Measurements from ENCODE around the gene SLC36A3.
A peak's percentile ranks its signal among the peaks of the same experiment; 100 is the strongest.
"Not testable (repeated sequence)": the region's sequence is repeated elsewhere in the genome, so short reads cannot be mapped to it uniquely, and the experiment has no call there.

Gene SLC36A3

DNA sequence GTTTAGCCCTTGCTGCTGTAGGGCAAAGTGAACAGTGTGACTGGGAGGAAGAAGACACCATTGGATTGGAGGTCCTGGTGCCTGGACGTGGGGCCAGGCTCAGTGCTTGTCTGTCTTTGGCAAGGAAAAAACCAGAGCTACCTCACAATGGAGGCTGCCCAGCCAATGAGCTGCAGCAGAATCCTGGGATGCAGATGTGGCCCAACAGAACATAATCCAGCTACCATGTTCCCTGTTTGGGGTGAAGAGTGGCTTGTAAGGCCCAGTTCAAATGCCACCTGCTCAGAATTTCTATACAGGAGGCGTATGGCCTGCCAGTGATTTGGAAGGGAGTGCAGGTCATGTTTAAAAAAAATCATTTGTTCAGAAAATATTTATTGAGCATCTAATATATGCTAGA, at the start of gene SLC36A3:
TSS of gene SLC36A3 (minus strand) at position 101 of the 400 bp plus-strand sequence. CDS start 412 bp downstream, outside the sequence.
- no peak for DNase-seq

DNA sequence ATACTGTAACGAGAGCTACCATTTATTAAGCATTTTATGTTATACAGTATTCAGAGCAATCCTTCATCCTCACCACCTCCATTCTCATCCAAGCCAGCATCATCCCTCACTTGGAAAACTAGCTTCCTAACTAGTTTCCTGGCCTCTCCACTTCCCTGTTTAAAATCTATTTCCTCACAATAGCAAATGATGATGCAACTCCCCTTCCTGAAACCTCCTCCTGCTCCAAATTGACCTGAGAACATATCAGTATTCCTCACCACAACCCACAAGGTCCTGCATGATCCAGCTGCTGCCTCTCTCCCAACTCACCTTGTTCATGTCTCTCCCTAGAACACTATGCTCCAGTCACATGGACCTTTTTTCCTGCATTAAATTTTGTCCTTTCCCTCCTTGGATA, 48.1 kb upstream of the SLC36A3 start:
- no peak for DNase-seq

DNA sequence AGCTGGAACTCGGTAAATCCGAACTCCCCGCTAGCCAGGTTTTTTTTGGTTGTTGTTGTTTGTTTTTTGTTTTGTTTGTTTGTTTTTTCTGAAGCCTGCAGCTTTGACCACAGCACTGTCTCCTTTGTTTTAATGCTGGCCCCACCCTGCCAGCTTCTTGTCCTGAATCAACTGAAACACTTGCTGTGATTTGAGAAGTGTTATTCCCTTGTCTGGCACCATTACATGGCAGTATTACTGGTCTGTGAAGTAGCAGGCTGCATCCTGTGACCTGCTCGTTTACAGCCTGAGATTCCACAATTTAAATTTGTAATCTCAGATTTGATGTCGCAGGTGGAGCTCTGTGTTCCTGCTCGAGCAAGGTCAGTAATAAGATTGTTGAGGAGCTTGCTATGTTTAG, 45.2 kb upstream of the SLC36A3 start:
- DNase-seq: no peak

DNA sequence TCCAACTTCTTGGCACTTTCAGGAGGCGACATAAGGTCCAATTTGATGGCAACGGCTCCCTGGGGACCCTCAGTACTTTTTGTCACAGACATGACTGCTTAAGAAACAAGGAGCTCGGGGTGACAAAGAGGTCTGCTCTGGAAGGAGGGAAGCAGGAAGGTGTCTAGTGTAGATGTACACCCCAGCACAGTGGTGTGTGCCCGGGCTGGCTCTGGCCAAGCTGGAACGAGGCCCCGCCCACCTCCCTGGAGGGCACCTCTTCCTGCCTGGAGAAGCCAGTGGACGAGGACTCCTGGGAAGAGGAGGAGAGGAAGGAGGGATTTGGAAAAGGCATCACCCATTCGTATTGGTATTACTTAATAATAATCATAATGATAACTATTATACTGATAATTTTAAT, 43.8 kb upstream of the SLC36A3 start, which contains the start of gene SLC36A2:
TSS of gene SLC36A2 (minus strand) at position 191 of the 400 bp plus-strand sequence. CDS start at position 92, 99 bp downstream.
- DNase-seq: no peak

DNA sequence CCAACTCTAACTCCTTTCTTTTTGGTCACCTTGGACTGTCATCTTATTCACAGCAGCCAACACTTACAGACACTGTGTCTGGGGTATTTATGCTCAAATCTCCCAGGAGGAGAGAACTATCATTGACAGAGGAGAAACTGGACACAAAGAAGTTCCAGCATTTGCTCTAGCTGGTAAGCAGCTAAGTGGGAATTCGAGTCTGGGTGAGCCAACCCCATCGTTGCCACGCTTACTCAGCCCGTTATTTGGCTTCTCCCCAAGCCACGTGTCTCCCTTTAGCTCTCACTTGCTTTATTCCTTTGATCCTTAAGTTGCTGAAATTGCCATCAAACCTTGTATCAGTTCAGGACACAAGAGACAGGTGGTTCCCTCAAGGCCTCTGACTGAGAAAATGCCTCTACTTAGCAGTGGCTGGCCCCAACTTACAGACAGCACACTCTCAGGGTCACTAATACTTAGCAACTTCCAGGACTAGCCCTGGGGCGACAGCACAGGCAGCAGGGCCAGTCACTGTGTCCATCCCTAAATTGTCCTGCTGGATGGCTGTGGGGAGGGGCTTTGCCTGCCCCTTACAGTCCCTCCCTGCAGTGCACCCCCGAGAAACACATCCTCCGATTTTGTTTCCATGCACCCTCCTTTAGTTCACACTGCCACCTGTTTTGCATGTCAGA, 42.4 kb upstream of the SLC36A3 start:
- DNase-seq: no peak

DNA sequence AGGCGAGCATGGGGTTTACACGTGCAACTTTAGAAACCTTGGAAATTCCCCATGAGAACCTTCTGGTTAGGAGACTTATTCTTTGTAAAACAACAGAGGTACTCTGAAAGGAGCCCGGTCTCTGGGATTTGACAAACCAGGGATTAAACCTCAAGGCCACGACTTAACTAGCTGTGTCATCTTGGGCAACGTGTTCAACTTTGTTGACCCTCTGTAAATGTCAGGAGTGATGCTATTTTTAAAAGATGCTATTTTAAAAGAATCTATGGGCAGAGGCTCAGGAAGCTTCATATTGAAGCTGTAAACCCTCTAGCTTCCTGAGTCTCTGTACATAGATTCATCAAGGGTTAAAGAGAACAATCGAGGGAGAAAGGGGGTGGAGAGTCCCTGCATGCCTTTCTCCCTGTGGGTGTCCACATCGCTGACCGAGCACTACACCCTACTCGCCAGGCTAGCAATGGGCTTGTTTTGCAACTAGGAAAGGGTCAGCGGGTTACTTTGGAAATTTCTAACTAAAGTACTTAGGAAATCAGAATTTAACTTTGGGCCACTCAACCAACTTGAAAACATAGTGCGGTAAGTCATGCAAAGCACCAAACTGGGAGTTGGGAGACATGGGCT, 41.7 kb upstream of the SLC36A3 start:
- DNase-seq: no peak

DNA sequence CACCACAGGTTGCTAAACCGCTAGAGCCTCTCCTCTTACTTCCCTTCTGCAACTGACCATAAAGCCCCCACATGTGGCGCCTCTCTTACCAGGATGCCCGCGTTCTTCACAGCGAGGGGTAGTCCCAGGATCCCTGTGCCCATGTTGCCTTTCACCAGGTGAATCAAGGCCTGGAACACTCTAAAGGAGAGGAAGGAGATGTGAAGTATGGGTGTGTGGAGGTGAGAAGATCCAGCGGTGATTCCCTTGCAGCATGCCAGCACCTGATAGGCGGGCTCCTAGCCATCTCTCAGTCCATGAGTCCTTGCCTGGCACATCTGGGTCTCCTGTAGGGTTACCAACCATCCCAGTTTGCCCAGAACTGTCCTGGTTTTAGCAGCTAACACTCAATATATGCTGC, 40.5 kb upstream of the SLC36A3 start:
- DNase-seq: no peak

DNA sequence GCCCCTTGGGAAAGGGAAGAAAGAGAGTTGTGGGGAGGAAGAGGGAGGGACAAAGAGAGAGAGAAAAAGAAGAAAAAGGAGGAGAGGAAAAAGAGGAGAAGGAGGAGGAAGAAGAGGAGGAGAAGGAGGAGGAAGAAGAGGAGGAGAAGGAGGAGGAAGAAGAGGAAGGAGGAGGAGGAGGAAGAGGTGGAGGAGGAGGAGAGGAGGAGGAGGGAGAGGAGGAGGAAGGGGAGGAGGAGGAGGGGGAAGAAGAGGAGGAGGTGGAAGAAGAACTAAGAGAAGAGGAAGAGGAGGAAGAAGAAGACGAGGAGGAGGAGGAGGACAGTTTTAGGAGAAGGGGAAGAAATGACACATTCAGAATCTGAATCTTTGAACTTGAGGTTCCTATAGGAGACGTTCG, 36.4 kb upstream of the SLC36A3 start:
- DNase-seq: no peak

DNA sequence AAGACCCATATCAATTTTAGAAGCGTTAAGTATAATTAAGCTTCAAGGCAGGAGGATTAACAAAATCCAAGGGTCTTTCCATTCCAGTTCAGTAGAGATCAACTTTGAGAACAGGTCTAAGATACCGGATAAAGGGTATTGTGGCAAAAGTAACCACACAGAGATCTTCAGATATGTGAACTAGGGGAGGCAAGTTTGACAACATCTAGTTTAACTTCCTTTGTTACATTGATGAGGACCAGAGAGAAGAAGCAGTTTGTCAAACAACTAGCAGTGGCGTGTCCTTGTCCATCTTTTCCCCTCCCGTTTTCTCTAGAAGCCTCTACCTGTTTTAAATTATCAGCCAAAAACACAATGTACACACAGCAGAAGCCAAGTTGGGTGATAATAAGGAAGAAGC, 35.2 kb upstream of the SLC36A3 start:
- DNase-seq: no peak

DNA sequence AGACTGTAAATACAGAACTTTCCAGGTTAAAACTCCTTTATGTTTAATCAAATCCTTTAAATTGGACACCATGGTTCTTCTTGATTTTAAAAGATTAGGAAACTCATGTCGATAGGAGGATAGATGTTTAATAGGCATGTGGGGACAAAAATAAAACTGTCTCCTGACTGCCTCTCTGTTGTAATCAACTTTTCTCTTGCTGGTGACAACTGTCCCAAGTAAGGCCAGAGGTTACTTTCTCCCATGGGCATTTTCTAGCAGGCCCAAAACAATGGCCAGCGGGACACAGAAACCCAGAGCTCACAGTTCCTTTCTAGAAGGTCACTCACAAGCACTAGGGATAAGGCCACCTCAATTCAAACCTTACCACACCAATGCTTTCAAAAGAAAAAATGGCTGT, 29.3 kb upstream of the SLC36A3 start:
- DNase-seq: no peak

DNA sequence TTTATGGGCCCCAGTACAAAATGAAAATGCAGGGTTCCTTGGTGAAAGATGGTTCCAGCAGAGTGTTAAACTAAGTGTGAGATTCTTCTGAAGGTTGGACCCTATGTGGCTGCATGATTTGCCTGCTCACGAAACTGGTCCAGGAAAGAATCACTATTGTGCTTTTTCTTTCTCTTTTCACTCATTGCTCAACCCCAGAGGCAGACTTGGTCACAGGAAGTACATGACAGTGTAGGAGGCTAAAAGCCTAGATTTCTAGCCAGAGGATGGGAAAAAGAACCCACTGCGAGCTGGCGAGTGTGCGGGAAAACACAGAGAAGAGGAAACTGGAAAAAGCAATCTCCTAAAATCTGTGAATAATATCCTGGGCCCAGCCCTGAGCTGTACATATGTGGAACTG, 25.2 kb upstream of the SLC36A3 start:
- no peak for DNase-seq

DNA sequence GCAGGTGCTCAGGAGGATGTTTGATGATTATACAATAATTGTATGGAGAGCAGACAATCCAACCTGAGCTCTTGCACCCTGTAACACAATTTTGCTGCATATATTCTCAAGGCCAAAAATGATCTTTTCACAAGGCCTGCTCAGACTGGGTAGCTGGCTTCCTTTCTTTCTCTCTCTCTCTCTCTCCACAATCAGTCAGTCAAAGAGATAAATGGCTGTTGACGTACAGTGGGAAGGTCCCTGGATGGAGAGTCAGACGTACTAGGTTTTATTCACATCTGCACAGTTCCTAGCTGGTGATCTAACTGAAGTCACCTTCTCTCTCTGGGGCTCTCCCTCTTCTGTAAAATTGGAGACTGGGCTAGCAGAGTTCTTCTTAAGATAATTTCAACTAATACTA, 24.0 kb upstream of the SLC36A3 start:
- DNase-seq: no peak

DNA sequence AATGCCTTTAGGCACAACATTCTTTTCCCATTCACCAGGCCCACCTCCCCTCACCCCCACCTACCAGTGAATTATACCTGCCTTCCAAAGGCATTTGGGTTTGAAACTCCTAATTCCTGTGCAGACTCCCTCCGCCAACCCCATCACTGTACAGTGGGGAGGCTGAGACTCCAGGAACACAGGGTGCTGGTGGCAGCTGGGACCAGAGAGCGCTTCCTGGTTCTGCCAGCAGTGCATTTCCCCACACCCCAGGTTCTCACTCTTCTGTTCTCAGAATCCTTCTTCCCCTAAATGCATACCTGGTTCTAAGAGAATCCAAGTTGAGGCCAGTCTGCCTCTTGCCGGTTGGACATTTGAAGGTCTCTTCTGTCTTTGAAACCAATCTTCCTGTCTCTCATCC, 22.7 kb upstream of the SLC36A3 start:
- no peak for DNase-seq

DNA sequence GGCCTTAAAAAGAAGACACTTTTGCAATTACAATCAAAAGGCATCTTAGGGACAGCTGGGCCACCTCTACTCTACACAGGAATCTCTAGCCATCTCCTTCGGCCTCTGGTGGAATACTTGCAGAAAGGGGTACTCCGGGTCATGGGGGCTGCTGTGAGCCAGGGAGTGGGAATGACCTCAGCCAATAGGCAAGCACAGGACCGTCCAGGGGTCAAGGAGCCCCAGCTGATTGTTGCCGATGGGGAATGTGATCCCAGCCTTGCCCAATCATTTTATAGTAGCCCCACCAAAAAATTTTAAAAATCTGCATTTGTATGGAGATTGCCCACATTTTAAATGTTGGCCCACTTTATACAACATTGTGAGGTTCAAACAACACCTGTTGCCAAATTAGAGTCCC, 16.9 kb upstream of the SLC36A3 start:
- no peak for DNase-seq

DNA sequence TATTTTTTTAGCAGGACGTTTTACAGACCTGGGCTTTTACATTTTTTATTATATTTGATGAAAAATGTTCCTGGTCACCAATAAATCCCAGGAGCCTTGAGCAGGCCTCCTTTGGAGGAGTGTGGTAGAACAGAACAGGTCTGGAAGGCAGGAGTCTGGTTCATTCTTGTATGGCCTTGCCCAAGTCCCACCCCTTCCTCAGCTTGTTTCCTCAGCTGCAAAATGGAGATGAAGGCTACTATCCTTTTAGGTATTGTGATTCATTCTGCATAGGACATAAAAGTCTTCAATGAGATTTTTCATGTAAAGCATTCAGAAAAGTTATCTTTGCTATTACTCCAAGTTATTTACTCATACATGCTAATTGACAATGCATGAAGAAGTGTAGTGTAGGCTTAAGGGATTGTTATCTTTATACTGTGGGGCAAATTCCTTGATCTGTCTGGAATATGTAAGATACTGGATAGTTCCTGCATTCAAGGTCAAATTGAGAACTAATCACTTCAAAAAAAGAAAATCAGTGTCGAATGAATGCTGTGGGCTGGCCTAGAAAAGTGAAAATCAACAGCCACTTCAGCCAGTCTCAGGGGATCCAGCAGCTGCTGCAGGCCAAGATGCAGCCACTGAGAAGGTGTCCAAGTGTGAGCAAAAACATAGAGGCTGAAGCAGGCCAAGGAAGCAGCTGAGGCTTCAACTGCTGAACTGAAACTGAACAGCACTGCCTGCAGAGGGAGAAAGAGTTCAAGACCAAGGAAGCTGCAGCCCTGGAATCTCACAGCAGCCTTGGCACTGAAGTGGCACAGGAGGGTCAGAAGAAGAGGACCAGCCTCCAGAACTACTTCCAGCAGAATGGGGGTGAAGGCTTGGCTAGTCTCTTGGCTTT, 15.5 kb upstream of the SLC36A3 start:
- DNase-seq: no peak

DNA sequence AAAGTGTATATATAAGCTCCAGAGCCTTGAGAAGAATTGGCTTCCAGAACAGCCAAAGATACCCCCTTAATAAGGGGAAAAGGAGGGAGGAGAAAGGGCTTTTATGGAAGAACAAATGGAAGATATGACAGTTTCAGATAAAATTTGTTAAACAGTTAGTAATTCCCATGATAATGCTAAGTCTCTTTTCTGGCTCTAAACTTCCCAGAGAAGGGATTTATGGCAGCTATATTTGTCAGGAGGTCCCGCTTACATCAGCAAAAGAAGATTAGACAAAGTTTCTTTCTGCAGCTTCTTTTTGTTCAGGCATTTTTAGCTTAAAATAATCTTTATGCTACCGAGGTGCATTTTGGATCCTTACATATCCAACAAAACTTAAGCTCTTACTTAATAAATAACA, 14.3 kb upstream of the SLC36A3 start:
- no peak for DNase-seq

DNA sequence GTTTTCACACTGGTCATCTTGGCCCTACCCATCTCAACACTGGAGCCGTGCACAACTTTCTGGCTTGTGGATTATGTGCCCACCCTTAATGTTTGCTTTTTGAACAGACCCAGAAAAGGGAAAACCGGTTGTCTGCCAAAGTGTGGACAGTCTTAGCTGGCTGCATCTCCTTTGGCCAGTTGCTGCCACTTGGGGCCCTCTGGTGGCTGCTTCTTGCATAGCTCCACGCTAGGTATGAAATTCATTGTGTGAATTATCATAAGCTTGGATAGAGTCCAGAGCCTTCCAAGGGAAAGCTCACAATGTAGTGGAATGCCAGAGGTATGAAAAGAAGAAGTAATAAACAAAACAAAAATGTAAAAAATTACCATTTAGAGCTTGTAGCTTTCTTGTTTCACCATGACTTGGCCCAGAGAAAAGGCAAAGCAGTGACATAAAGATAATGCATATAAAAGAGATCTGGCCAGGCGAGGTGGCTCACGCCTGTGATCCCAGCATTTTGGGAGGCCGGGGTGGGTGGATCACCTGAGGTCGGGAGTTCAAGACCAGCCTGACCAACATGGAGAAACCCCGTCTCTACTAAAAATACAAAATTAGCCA, 12.5 kb upstream of the SLC36A3 start:
- DNase-seq: peak; percentile 41

DNA sequence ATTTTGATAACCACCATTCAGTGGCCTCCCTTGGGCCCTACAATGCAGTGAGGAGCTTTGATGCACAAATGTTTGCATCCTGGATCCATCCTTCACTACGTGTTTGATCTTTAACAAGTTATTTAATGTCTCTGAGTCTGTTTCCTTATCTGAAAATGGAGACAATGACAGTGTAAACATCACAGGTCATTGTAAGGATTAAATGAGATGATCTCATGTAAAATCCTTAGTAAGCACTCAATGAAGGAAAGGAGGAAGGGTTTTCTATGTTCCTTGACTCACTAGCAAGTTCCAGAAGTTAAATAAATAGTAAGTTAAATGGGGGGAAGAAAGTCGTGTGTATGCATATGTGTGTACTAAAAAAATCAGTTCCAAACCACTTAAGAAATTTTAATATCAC, 9.8 kb upstream of the SLC36A3 start:
- no peak for DNase-seq

DNA sequence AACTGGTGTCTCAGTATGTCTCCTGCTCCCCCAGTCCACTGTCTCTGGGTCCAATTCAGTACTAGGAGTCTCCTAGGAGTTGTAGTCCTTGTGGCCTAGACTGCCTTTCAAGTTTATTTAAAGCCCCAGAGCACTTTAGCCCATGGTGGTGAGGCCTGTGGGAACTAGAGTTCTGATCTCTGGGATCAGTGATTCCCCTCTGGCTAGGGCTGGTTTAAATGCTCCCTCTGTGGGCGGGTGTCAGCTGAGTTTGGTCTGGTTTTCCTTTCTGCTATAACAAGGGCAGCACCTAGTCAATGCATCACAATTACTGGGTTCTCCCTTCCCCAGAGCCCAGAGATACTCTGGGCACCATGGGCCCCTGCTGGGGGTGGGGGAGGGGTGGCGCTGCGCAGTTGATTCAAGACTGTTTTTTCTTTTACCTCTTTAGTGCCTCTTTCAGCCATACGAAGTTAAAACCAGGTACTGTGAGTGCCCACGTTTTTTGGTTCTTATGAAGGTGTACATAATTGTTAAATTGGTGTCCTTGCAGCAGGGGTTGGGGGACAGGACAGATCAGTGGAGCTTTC, 9.3 kb upstream of the SLC36A3 start:
- DNase-seq: no peak

DNA sequence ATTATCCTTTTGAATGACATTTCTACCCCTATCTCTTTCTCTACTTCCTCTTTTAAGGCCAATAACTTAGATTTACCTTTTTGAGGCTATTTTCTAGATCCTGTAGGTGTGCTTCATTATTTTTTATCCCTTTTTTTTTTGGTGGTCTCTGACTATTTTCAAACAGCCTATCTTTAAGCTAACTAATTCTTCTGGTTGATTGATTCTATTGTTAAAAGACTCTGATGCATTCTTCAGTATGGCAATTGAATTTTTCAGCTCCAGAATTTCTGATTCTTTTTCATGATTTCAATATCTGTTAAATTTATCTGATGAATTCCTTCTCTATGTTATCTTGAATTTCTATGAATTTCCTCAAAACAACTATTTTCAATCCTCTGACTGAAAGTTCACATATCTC, 7.4 kb upstream of the SLC36A3 start:
- no peak for DNase-seq

DNA sequence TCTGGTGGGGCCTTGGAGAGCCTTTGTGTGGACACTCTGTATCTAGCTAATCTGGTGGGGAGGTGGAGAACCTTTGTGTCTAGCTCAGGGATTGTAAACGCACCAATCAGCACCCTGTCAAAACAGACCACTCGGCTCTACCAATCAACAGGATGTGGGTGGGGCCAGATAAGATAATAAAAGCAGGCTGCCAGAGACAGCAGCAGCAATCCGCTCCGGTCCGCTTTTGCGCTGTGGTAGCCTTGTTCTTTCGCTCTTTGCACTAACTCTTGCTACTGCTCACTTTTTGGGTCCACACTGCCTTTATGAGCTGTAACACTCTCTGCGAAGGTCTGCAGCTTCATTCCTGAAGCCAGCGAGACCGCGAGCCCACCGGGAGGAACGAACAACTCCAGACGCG, 6.3 kb upstream of the SLC36A3 start:
- not testable (repeated sequence) for DNase-seq

DNA sequence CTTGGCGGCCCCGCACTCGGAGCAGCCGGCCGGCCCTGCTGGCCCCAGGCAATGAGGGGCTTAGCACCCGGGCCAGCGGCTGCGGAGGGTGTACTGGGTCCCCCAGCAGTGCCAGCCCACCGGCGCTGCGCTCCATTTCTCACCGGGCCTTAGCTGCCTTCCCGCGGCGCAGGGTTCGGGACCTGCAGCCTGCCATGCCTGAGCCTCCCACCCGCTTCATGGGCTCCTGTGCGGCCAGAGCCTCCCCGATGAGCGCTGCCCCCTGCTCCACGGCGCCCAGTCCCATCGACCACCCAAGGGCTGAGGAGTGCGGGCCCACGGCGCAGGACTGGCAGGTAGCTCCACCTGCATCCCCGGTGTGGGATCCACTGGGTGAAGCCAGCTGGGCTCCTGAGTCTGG, 5.7 kb upstream of the SLC36A3 start:
- DNase-seq: not testable (repeated sequence)
